Measurements from ENCODE around the gene ANKH. TPM values are rescaled to one million over a fixed set of nuclear protein-coding genes. Genes with fewer than 3 reads are reported as not detected.

ANKH gene
- total RNA-seq, 1 donor from 2014 or later = 35.8 TPM

DNA sequence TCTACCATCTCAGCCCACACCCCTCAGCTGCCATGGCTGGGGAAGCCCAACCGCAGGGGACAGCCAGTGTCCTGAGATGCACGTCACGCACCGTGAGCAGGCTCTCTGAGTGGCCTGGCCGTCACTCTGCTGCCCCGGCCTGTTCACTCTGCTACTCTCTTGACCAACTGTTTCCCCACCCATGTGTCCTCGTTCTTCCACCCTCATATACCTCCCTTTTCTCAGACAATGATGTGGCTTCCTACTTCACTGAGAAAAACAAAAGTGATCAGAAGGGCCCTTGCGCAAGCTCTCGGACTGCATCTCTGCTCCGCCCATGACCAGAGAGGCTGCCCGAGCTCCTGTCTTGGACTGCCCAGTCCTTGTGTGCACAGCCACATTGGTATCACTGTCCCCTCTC lies 159.4 kb downstream of the ANKH start:
- no peak for DNase-seq

- DNase-seq = no peak
Observed at GRCh38 chr5:14710313-14710994, 161.1 kb downstream of the ANKH start.

GRCh38 chr5:14708551-14708950 lies 163.0 kb downstream of the ANKH start:
- DNase-seq = no peak

DNA sequence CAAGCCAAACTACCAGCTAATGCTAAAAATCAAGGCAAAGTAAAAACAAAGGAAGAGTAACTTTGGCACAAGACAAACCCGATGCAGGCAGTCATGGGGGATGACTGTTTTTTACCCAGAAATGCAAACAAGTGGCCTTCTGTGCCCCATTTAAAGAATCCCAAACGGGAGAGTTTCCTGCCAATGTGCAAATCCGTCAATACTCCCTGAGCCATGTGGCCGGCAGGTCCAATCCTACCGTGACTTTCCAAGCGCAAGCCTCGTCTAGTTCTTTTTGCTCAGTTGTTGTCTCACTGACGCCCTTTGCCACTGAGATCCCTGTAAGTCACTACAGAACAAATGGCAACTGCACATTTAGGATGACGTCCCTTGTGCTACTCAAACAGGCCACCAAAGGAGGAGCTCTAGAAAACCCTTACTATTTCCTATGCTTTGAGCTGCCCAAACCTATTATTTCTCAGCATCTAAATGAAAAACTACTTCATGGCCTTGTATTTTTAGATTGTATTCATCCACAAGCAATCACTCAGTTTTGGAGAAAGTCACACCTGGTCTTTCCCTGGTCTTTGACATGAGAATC lies 163.7 kb downstream of the ANKH start:
- no peak for DNase-seq

- no peak for DNase-seq
Observed at GRCh38 chr5:14706615-14707021, 165.0 kb downstream of the ANKH start.

DNA sequence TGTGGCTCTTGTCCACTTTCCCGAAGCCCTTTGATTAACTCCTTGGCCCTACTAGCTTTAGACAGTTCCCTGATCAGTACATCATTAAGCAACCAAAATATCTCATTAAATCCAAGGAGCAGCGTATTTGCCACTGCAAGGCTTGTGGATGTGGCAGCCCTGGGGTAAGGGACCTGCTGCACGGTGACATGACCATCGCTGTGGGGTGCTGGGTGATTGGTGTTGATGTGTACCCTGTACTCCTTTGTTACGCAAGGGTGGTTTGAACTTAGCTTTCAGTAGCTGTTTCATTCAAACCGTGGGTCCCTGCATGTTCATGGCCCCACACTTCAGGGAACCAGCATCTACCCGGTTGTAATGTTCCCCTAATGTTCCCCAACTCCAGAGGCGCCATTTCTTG lies 166.0 kb downstream of the ANKH start:
- DNase-seq = no peak

DNA sequence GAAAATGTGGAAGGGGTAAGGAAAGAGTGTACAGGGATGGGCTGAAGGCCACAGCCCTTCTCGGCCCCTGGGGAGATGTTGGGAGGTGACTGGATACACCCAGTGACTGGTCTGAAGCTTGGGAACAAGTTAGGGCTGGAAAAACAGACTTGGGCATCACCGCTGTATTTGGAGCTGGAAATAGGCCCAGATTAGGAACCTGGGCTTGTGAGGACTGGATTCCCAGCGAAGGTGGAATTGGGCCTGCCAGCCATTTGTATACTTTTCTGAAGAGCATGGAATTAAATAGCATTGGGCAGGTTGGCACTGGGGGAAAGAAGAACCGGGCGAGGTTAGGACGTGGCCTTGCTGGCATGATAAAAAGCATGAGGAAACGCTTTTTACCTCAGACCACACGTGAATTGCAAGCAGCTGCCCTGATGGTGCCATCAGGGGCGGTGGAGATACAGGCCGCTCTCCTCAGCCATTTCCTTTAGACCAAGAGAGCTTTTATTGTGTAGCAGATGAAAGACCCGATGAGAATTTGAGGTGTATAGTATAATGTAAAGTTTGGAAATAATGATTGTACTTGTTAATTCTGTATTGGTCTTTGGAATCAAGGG lies 169.2 kb downstream of the ANKH start:
- DNase-seq = no peak

DNA sequence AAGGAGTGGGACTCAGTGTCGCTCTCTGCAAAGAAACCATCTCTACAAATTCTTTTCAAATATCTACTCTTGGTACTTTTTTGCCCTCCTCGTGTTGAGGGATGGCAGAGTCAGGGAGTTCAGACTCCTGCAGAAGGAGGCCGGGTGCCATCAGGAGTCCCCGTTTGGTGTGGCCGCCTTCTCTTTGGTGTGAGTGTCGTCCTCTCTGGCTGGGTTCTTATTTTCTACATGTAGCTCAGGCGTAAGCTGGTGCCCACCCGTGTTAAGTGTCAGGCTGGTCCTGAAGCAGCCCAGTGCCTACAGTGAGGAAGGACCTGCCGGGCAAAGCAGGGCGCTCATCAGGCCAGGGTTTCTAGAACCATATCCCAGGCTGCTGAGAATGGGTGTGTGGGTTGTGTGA lies 170.0 kb downstream of the ANKH start:
- DNase-seq = no peak

DNA sequence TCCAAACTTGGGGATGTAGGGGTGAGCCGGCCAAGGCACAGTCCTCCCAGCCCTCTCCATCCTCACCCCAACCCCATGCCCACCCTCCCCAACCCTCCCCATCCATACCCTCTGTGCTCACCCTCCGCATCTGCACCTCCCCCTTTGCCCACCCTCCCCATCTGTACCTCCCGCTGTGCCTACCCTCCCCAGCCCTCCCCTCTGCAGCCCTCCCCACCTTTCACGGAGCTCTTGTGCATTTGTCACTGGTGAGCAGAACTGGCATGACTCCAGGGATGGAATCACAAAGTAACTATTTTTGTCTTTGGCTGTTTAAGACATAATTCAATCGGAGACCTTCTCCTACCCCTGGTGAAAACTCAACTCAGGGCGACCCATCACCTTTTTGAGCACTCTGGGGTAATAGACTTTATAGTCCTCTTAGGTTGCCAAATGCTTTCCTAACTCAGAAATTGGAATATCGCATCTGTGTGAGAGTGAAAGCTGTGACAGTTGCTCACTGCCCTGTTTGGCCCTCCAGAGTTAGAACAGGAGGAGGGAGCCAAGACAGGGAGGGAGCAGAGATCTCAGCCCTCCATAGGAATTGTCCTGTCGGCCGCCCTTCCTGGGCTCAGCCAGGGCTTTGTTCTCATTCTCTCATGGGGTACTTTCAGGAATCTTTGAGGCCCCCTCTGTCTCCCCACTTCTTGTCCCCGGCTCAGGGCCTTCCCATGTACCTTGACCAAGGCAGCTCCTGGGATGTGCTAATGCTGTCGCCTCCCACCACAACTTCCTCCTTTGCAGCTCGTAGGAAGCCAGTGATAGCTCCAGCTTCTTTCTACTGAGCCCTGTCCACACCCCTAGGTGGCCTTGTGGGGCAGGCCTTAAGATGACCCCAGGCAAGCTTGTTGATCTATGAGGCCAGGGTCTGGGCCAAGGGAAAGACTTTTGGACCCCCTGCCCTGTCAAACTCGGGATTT lies 170.8 kb downstream of the ANKH start:
- peak; percentile 35 for DNase-seq

DNA sequence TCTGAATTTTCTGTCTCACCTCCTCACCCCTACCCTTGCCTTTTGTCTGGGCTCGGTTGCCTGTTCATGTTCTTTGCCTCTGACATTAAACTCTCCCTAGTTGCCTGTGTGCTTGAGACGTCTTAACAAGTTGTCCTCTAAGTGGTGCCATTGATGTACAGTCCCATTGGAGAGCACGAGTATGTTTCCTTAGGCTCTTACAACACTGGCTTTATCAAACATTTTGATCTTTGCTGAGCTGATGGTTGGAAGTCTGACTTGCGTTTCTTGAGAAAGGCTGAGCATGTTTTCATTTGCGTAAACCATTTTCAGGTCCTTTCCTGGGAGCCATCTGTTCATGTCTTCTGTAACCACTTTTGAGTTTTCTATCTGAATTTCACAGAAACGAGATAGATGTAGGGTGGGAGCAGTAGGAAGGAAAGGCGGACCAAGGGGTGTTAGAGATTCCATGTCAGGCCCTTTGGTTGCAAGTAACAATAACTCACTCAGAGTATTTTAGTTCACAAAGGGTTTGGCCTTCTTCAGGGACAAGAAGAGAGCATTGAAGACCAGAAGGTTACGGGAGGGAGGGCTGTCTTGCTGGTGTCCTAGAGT lies 171.7 kb downstream of the ANKH start:
- no peak for DNase-seq

DNA sequence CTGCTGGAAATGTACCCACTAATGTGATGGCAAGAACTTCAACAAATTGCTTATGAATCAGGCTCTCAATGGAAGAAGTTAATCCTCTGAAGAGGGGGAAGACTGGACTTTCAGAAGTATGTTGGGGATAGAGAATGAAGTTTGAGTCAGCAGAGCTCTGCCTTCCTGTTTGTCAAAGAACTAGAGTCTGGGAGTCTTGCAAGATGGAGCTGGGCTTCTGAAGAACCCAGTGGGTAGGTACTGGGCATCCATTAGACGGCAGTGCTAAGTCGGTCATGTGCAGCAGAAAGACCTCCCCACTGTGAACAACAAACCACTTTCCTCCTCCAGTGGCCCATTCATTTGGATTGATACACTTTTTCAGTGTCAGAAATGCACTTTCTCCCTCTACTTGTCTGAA lies 172.4 kb downstream of the ANKH start:
- DNase-seq = no peak

DNA sequence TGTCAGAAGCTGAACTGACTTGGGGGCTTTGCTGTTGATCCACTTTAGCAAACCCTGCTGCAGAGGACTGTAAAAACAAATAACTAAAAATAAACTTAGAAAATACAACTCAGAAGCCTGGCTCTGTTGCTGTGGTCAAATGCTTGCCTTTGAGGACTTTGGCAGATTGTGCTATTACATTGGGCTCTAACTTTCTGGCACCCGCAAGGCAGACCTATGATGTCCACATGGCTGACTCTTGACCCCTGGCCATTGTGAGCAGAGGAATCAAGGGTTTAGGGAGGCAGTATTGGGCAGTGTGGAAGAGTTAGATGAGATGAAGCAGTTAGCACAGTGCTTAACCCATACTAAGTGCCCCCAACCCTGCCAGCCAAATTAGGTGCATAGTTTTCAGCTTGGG lies 173.1 kb downstream of the ANKH start:
- no peak for DNase-seq

DNA sequence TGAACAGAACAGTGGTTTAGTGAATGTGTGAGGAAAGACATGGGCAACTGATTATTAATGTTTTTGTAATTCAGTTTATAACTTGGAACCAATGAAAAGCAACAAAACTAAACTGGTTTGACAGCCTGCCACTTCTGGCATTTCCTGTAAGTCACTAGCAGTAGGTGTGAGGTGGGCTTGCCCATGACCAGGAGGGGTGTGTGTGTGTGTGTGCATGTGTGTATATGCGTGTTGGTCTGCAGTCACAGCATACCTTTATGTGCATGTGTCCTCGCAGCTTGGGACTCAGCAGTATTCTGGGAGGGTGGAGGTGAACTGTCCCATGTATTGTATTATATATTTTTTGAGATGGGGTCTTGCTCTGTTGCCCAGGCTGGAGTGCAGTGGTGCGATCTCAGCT lies 174.7 kb downstream of the ANKH start:
- DNase-seq = no peak

DNA sequence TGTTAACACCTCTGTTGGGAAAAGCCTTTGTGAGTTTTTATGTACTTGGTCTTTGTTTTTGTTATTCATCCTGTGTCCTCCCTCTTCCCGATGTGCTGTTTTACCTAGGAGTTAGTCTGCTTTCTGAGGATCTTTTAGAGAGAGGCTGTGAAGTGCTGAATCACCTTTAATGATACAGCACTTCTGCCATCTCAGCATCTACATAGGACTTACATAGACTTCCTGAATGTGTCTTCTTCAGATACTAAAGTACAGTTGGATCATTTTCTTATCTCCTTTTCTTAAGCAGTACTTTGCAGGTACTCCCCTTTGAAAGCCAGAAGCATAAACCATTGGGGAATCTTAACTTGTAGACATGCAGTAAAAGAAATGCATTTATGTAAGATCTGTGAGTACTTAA lies 175.5 kb downstream of the ANKH start:
- DNase-seq = no peak

DNA sequence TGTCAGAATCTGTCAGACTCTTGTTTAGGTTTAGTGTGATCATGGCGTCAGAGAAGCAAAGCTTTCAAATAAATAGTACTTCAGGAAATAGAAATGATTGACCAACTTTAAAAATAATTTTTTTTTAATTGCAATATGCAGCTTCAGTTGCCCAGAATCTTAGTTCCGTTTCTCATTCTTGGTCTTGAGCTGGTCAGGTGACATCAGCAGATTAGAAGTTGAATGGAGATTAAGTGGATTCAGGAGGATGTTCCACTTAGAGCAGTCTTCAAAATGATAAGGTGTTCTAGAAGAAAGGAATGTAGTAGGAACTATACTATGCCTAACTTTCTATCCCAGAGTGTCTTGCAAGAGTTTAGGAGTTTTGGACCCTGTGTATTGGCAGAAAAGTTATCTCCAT lies 176.4 kb downstream of the ANKH start:
- no peak for DNase-seq

DNA sequence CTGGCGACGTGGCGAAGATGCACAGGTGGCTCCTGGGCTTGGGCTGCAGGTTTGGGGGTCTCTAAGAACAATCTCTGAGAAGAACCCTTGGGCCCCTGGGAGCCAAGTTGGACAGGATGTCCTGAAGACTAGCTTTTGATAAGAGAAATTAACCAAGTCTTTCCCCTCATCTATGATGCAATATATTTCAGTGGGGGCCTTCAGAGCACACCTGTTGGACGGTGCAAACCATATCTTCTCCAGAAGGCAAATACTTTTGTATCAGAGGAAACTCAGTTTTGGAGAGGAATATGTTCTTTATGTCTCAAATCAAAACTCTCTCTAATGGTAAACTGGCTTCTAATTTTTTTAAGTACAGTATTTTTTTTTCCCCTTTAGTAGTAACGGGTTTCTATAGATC lies 178.5 kb downstream of the ANKH start:
- DNase-seq = no peak

DNA sequence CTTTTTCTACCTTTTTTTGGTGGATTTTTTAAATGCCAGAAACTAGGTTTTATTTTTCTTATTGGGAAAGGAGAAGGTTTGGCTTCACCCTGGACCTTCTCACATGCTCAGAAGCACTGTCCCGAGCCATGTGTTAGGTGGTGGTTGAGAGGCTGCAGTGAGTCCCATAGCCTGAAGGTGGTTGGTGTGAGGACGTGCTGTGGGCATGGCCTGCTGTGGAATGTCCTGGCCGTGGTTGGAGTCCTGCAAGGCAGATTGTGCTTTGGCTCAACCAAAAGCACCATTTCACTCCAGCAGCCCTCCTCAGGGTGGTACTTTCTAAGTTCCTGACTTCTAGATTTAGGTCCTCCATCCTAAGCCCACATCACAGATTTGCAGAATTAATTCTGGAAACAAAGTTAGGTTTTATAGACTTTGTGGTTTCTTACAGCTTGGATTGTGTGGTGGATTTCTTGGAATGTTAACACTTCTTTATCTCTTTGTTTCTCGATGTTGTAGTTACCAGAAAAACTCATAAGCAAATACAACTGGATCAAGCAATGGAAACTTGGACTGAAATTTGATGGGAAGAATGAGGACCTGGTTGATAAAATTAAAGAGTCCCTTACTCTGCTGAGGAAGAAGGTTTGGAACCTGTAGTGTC lies 184.4 kb downstream of the ANKH start:
- no peak for DNase-seq

GRCh38 chr5:14686517-14686916 lies 185.1 kb downstream of the ANKH start:
- DNase-seq = no peak

DNA sequence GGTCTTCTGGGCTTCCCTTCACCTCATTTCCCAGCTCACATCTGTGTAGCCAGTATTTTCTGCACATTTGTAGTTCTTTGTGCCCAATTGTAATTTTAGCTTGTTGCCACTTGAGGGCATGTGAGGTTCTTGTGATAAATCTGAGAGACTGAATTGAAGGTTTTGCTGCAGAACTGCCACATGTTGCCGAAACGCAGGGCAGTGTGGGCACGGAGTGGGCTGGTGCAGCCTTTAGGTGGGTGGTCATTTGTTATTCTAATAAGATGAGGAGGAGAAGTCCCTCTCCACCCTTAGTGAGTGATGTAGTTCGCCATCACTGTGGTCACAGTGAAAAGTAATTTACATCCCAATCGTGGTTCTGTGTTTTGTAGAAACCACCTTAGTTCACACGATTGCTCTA lies 185.8 kb downstream of the ANKH start:
- peak; percentile 75 for DNase-seq

GRCh38 chr5:14684757-14685156 lies 186.8 kb downstream of the ANKH start:
- DNase-seq = no peak

DNA sequence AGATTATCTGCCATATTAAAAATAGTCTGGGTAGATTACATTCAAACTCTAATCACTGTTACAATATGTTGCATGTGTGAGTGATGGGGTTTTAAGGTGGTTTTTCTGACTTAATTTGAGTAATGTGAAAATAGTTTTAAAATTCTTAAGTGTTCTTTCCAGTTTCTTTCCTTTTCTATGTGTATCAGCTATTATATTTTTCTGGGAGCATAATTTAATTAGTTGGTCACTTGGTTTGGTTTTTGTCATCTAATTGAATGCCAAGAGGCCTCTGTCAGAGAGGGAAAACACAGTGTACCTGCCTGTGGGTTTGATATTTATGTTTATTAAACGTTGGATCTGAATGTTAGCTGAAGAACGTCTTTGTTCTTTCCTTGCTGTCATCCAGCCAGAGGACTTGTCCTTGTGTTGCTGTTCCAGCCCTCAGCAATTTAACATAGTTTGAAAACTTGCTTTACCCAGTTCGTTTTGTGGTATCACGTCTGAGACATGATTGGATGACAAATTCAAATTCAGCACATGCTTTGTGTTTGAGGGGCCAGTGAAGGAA lies 187.6 kb downstream of the ANKH start:
- no peak for DNase-seq
